Mucosa of rectum (tissue), 2 donors: ENCODE results near the gene DHODH.
"Not testable (repeated sequence)": the region's sequence is repeated elsewhere in the genome, so short reads cannot be mapped to it uniquely, and the experiment has no call there.

Source experiments
- H3K27ac ChIP-seq, 2 donors: one replicate each; pipeline ENCODE4 v1.7.0; 2013; ENCODE audit warnings: inconsistent platforms in 2 of 2, low read depth in 2 of 2, low read length in 2 of 2
- H3K27me3 ChIP-seq, 2 donors: one replicate each; pipeline ENCODE4 v1.7.0; 2013; ENCODE audit warnings: low read length in 2 of 2; ENCODE audit not compliant: control insufficient read depth in 2 of 2, insufficient read depth in 2 of 2
- H3K36me3 ChIP-seq, 2 donors: one replicate each; pipeline ENCODE4 v1.7.0; 2013; ENCODE audit warnings: low read length in 2 of 2; ENCODE audit not compliant: control insufficient read depth in 2 of 2, insufficient read depth in 2 of 2
- H3K4me1 ChIP-seq, 2 donors: one replicate each; pipeline ENCODE4 v1.7.0; 2013; ENCODE audit warnings: low read length in 2 of 2, mild to moderate bottlenecking in 1 of 2; ENCODE audit not compliant: control insufficient read depth in 2 of 2, insufficient read depth in 2 of 2
- H3K4me3 ChIP-seq, 2 donors: one replicate each; pipeline ENCODE4 v1.7.0; 2013; ENCODE audit warnings: low read length in 2 of 2
- H3K9ac ChIP-seq, 2 donors: one replicate each; pipeline ENCODE4 v1.7.0; 2013; ENCODE audit warnings: low read length in 2 of 2, low read depth in 1 of 2, mild to moderate bottlenecking in 1 of 2
- H3K9me3 ChIP-seq, 2 donors: one replicate each; pipeline ENCODE4 v1.7.0; 2013; ENCODE audit warnings: low read length in 2 of 2; ENCODE audit not compliant: control insufficient read depth in 2 of 2
- donor health status: healthy.
- donor health status: Normal muscosa, but diverticular disease.

The DHODH gene

DNA sequence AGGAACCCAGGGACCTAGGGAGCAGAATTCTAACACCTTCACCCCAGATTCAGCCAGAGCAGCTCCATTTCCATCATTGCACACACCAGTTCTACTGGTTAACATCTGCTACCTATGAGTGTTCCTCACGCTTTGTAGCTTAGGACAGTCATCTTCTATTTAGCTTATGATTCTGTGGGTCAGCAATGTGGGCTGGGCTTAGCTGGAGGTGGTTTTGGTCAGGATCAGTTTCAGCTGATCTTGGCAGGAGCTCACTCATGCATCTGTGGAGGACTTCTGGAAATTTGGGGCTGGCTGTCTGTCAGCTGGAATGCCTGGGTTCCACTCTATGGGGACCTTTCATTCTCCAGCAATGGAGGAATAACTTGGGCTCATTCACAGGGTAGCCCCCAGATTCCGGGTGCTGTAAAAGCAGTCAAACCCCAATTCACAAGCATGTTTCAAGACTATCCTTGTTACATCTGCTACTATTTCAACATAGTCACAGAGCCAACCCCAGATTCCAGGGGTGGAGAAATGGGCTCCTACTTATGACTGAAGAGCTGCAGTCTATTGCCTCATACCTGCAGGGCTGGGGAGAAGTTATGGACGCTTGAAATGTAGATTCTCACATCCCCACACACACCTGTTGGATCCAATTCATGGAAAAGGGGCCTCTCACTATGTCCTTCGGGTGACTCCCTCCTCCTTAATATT lies 42.4 kb downstream of the DHODH start:
- no peaks in the 10 kb centered on the region for H3K9me3 ChIP-seq
- H3K27me3 ChIP-seq: no peaks in the 10 kb centered on the region
- no peaks in the 10 kb centered on the region for H3K36me3 ChIP-seq
- no peak overlapping the region for H3K27ac ChIP-seq
- no peaks in the 10 kb centered on the region for H3K4me1 ChIP-seq
- no peak overlapping the region for H3K9ac ChIP-seq
- no peak overlapping the region for H3K4me3 ChIP-seq

DNA sequence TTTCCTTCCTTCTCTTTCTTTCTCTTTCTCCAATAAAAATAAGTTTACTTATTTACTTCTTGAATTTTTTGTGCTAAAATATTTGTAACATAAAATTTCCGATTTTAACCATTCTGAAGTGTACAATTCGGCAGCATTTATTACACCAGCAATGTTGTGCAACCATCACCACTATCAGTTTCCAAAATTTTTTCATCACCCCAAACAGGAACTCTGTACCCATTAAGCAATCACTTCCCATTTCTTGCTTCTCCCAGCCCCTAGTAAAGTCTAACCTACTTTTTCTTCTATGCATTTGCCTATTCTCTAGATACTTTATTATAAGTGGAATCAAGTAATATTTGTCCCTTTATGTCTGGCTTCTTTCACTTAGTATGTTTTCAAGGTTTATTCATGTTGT lies 43.3 kb downstream of the DHODH start:
- H3K27ac ChIP-seq: no peak overlapping the region
- no peaks in the 10 kb centered on the region for H3K36me3 ChIP-seq
- H3K9me3 ChIP-seq: no peaks in the 10 kb centered on the region
- no peaks in the 10 kb centered on the region for H3K27me3 ChIP-seq
- no peak overlapping the region for H3K9ac ChIP-seq
- H3K4me1 ChIP-seq: no peaks in the 10 kb centered on the region
- H3K4me3 ChIP-seq: no peak overlapping the region

DNA sequence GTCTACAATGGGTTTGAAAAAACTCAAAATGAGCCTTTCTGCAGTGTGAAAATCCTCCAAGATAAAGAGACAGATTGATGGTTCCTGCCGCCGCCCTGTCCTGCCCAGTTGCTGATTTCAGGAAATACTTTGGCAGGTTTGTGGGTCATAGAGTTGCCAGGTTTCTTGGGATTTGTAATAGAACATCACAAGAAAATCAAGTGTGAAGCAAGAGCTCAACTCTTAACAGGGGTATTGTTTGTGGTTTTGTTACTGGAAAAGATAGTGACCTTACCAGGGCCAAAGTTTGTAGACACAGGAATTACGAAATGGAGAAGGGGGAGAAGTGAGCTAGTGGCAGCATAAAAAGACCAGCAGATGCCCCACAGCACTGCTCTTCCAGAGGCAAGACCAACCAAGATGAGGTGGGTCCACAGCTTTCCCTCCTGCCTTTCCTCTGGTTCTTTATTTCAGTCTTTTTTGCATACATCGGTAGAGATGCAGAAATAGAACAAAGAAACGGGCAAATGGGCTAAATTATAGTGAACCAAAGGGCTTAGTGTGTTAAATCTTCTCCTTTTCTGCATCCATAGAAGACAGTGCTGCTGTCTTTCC lies 45.8 kb downstream of the DHODH start, which contains the start of gene HP:
TSS of gene HP (plus strand) at position 252 of the 594 bp plus-strand sequence. CDS start at position 400, 148 bp downstream.
- H3K4me3 ChIP-seq, H3K4me1 ChIP-seq, H3K9me3 ChIP-seq, H3K27ac ChIP-seq, H3K27me3 ChIP-seq, H3K36me3 ChIP-seq, H3K9ac ChIP-seq: not testable (repeated sequence)

DNA sequence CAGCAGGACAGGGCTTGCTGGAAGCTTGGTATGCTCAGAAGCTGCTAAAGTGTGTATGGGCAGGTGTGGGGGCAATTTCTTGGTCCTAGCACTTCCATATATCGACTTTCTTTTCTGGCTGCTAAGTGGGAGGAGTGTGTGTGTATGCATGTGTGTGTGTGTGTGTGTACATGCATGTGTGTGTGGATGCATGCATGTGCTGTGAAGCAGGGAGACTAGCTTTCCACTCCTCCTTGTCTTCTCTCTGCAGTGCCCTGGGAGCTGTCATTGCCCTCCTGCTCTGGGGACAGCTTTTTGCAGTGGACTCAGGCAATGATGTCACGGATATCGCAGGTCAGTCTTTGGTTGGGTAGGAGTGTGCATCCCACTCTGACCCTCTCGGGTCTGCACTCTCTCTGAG lies 47.4 kb downstream of the DHODH start:
- no peaks in the 10 kb centered on the region for H3K9me3 ChIP-seq
- H3K4me3 ChIP-seq: no peak overlapping the region
- no peaks in the 10 kb centered on the region for H3K4me1 ChIP-seq
- no peak overlapping the region for H3K27ac ChIP-seq
- H3K36me3 ChIP-seq: no peaks in the 10 kb centered on the region
- no peaks in the 10 kb centered on the region for H3K27me3 ChIP-seq
- no peak overlapping the region for H3K9ac ChIP-seq

DNA sequence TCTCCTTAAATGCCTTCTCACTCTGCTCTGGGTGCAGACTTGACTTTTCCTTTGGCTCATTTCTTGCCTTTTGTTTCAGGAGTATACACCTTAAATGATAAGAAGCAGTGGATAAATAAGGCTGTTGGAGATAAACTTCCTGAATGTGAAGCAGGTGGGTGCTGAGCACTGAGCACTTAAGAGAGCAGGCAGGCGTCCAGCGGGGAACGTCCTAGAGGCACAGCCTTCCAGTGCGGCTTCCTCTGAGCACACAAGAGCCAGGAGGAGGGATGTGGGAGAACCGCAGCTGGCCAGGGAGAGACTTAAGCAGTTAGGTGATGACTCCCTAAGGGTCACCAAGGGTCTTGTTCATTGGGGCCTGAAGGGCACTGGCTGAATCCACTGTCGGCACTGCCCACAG lies 48.8 kb downstream of the DHODH start:
- H3K4me3 ChIP-seq, H3K9ac ChIP-seq, H3K27ac ChIP-seq, H3K9me3 ChIP-seq, H3K4me1 ChIP-seq, H3K27me3 ChIP-seq, H3K36me3 ChIP-seq: not testable (repeated sequence)

DNA sequence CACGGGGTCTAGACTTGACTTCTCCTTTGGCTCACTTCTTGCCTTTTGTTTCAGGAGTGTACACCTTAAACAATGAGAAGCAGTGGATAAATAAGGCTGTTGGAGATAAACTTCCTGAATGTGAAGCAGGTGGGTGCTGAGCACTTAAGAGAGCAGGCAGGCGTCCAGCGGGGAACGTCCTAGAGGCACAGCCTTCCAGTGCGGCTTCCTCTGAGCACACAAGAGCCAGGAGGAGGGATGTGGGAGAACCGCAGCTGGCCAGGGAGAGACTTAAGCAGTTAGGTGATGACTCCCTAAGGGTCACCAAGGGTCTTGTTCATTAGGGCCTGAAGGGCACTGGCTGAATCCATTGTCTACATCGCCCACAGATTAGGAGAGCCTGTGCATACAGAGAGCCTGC lies 50.5 kb downstream of the DHODH start:
- not testable (repeated sequence) for H3K4me3 ChIP-seq, H3K36me3 ChIP-seq, H3K4me1 ChIP-seq, H3K27me3 ChIP-seq, H3K9ac ChIP-seq, H3K9me3 ChIP-seq, H3K27ac ChIP-seq

DNA sequence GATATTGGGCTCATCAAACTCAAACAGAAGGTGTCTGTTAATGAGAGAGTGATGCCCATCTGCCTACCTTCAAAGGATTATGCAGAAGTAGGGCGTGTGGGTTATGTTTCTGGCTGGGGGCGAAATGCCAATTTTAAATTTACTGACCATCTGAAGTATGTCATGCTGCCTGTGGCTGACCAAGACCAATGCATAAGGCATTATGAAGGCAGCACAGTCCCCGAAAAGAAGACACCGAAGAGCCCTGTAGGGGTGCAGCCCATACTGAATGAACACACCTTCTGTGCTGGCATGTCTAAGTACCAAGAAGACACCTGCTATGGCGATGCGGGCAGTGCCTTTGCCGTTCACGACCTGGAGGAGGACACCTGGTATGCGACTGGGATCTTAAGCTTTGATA lies 51.9 kb downstream of the DHODH start:
- Histone ChIP-seq H3K4me3 (no peak overlapping the region), H3K36me3 (no peaks in the 10 kb centered on the region), H3K27ac (no peak overlapping the region), H3K9me3 (no peaks in the 10 kb centered on the region), H3K9ac (no peak overlapping the region), H3K4me1 (no peaks in the 10 kb centered on the region), H3K27me3 (no peaks in the 10 kb centered on the region)

DNA sequence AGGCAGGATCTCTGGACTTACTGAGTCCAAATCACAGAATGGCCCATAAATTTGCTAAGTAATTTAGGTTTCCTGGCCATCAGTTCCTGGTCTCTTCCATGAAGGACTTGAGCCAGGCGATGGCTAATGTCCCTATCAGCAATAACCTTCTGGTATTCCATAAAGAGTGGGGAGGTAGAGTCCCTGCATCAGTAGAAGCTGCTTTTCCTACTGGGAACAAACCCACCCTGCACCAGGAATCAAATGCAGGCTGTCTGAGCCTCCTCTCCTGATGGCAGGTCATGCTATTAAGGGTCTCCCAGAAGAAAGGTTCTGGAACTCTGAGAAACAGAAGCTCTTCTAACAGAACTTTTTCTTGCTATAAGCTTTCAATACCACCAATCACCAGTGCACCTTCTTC lies 53.0 kb downstream of the DHODH start:
- Histone ChIP-seq H3K4me3 (no peak overlapping the region), H3K9ac (no peak overlapping the region), H3K9me3 (no peaks in the 10 kb centered on the region), H3K27me3 (no peaks in the 10 kb centered on the region), H3K27ac (no peak overlapping the region), H3K4me1 (no peaks in the 10 kb centered on the region), H3K36me3 (no peaks in the 10 kb centered on the region)

DNA sequence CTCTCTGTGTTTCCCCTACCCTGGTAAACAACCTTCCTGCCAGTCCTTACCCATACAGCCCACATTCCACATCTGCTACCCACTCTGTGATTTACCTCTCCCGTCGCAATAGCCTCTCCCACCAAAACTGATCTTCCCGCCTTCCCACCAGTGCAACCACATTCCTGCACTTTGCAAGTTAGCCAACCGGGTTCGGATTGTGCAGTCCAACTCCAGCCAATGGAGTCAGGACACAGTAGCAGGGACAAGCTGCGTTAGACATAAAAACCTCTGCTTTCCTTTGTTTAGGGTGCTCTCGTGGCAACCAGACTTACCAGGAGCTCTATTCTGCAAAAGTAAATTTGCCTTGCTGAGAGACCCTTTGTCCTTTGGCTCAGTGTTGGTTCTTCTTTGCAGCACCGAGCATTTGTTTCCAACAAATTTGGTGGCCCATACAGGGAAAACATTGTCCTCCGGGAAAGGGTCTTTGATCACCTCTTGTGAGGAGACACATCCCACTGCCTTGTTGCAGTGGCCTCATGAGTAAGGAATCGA lies 55.9 kb downstream of the DHODH start:
- H3K27ac ChIP-seq: no peak overlapping the region
- H3K9ac ChIP-seq: no peak overlapping the region

DNA sequence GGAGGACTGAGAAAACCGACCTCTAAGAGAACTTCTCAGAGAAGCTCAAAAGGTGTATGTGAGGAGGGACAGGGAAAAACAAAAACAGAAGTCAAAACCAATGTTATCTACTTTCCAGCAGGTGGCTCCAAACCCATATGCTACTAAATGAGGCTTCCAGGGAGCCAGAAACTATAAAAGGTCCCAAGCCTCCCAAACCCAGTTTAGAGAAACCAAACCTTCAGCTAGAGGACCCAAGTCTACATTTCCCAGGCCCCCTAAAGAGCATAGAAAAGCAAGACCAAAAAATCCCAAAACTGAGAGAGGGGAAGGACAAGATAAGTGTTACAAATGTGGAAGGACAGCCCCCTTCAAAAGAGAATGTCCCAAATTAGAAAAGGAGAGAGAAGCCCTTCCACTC lies 58.2 kb downstream of the DHODH start:
- no peak overlapping the region for H3K9ac ChIP-seq
- H3K4me3 ChIP-seq: no peak overlapping the region

More for the DNA sequence above, 55.9 kb downstream of the DHODH start:
- Histone ChIP-seq H3K4me3 (no peak overlapping the region), H3K36me3 (no peaks in the 10 kb centered on the region), H3K27me3 (no peaks in the 10 kb centered on the region), H3K9me3 (no peaks in the 10 kb centered on the region), H3K4me1 (no peaks in the 10 kb centered on the region)

More for the DNA sequence above, 58.2 kb downstream of the DHODH start:
- Histone ChIP-seq H3K27me3 (no peaks in the 10 kb centered on the region), H3K27ac (no peak overlapping the region), H3K4me1 (no peaks in the 10 kb centered on the region), H3K9me3 (no peaks in the 10 kb centered on the region), H3K36me3 (no peaks in the 10 kb centered on the region)
